Ectodermal cell (in vitro differentiated cells): ENCODE results near the gene ZBTB22.

Experiments used
- H3K27ac ChIP-seq: 2 replicates; pipeline ENCODE4 v1.7.0; 2013; ENCODE audit warnings: mild to moderate bottlenecking, low read depth, low read length; ENCODE audit not compliant: insufficient read depth, poor library complexity, severe bottlenecking
- H3K27me3 ChIP-seq: 2 replicates; pipeline ENCODE4 v1.7.0; 2013; ENCODE audit warnings: mild to moderate bottlenecking, low read length; ENCODE audit not compliant: insufficient read depth, control insufficient read depth, poor library complexity, severe bottlenecking
- H3K36me3 ChIP-seq: one replicate; pipeline ENCODE4 v1.7.0; 2013; ENCODE audit warnings: low read length; ENCODE audit not compliant: control insufficient read depth, insufficient read depth
- H3K4me1 ChIP-seq: one replicate; pipeline ENCODE4 v1.7.0; 2013; ENCODE audit warnings: low read length; ENCODE audit not compliant: control insufficient read depth, insufficient read depth
- H3K4me3 ChIP-seq: 2 replicates; pipeline ENCODE4 v1.7.0; 2013; ENCODE audit warnings: low read depth, low read length, control low read depth; ENCODE audit not compliant: insufficient read depth
- H3K9me3 ChIP-seq: 2 replicates; pipeline ENCODE4 v1.7.0; 2013; ENCODE audit warnings: mild to moderate bottlenecking, low read length, moderate library complexity; ENCODE audit not compliant: control insufficient read depth
- WGBS, 2 experiments: methylation state at CpG; one replicate each; pipeline ENCODE4 v1.1.7; 2013; ENCODE audit warnings: missing lambda C conversion rate in 2 of 2; 5-methylcytosine and 5-hydroxymethylcytosine counted together

The ZBTB22 gene

GRCh38 chr6:33272275-33273128 lies 45.0 kb downstream of the ZBTB22 start:
- H3K4me1 ChIP-seq: peaks cover 26% of the 10 kb centered on the region
- H3K27me3 ChIP-seq: no peaks in the 10 kb centered on the region
- H3K27ac ChIP-seq: peak overlapping the region; percentile 90
- H3K9me3 ChIP-seq: no peaks in the 10 kb centered on the region
- H3K36me3 ChIP-seq: peaks cover 35% of the 10 kb centered on the region
- 3% methylated on average over 18 to 19 of the region's 22 CpGs for WGBS, 2 experiments
- peak overlapping the region; percentile 99 for H3K4me3 ChIP-seq

- 0% methylated on average over 48 of the region's 48 CpGs for WGBS, 2 experiments
- H3K9me3 ChIP-seq: no peaks in the 10 kb centered on the region
- H3K36me3 ChIP-seq: peaks cover 43% of the 10 kb centered on the region
- H3K27ac ChIP-seq: peak within 1 kb of the TSS; percentile 90
- H3K4me3 ChIP-seq: peak within 1 kb of the TSS; percentile 99
- no peaks in the 10 kb centered on the region for H3K27me3 ChIP-seq
- H3K4me1 ChIP-seq: peaks cover 26% of the 10 kb centered on the region
Measured at GRCh38 chr6:33271468-33272274, 45.9 kb downstream of the ZBTB22 start, which contains the start of the genes RPS18 and VPS52. Gene RPS18 (plus strand): TSS chr6:33272075. CDS start chr6:33272120, 45 bp downstream. Gene VPS52 (minus strand): TSS chr6:33271876. CDS start chr6:33271675, 201 bp downstream.

GRCh38 chr6:33271117-33271467 lies 46.5 kb downstream of the ZBTB22 start:
- 1 to 6% methylated on average over 7 of the region's 7 CpGs for WGBS, 2 experiments
- Histone ChIP-seq H3K4me1 (peaks cover 26% of the 10 kb centered on the region), H3K9me3 (no peaks in the 10 kb centered on the region), H3K27ac (peak overlapping the region; percentile 90), H3K27me3 (no peaks in the 10 kb centered on the region), H3K4me3 (peak overlapping the region; percentile 99), H3K36me3 (peaks cover 48% of the 10 kb centered on the region)
